PC-9 (cell line): ENCODE data around the gene TRIM71.

Experiments
- EZH2 ChIP-seq: fragments of 200-600 bp; sonication (generic); IDR thresholded peaks from 2 replicates; pipeline ENCODE4 v1.8.0; 2017; ENCODE audit warnings: antibody characterized with exemption, low read depth
- TF ChIP-seq, protein P1 (sequence below): fragments of 200-600 bp; sonication (generic); conservative IDR thresholded peaks from 2 replicates; pipeline ENCODE4 v1.6.1; 2017; ENCODE audit warnings: mixed run types, antibody characterized with exemption, mild to moderate bottlenecking, moderate library complexity

DNA sequence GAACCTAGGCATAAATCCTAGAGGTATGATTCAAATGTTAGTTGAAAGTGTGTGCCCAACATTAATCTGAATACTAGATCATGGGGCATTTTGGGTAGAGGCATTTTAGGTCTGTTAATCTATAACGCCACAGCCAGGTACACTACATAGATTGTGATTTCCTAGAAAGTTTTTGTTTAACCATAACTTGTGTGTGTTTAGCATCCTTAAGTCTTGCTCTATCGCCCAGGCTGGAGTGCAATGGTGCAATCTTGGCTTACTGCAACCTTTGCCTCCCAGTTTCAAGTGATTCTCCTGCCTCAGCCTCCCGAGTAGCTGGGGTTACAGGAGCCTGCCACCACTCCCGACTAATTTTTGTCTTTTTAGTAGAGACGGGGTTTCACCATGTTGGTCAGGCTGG, 59.1 kb downstream of the TRIM71 start:
- TF ChIP-seq, protein P1, sequence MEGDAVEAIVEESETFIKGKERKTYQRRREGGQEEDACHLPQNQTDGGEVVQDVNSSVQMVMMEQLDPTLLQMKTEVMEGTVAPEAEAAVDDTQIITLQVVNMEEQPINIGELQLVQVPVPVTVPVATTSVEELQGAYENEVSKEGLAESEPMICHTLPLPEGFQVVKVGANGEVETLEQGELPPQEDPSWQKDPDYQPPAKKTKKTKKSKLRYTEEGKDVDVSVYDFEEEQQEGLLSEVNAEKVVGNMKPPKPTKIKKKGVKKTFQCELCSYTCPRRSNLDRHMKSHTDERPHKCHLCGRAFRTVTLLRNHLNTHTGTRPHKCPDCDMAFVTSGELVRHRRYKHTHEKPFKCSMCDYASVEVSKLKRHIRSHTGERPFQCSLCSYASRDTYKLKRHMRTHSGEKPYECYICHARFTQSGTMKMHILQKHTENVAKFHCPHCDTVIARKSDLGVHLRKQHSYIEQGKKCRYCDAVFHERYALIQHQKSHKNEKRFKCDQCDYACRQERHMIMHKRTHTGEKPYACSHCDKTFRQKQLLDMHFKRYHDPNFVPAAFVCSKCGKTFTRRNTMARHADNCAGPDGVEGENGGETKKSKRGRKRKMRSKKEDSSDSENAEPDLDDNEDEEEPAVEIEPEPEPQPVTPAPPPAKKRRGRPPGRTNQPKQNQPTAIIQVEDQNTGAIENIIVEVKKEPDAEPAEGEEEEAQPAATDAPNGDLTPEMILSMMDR = no peak
- no peak for TF ChIP-seq EZH2
